ENCODE data around the gene ACSF3. TPM values are rescaled to one million over a fixed set of nuclear protein-coding genes. Genes with fewer than 3 reads are reported as not detected.
A peak's percentile ranks its signal among the peaks of the same experiment; 100 is the strongest.

Gene ACSF3
- total RNA-seq, 4 donors from 2014 or later, result 94.6 to 120 (median 108) TPM

DNA sequence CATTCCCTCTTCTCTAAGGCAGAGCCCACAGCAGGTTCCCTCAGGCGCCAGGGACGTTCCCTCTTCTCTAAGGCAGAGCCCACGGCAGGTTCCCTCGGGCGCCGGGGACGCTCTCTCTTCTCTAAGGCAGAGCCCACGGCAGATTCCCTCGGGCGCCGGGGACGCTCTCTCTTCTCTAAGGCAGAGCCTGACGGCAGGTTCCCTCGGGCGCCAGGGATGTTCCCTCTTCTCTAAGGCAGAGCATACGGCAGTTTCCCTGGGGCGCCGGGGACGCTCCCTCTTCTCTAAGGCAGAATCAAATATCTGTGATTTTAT, 24.3 kb downstream of the ACSF3 start:
- Histone ChIP-seq H3K4me1 (peaks cover 0 to 25% (median 11%) of the 10 kb centered on the region in 4 donors), H3K27me3 (no peaks in the 10 kb centered on the region), H3K36me3 (peaks cover 0 to 92% (median 0%) of the 10 kb centered on the region in 3 donors), H3K9me3 (no peaks in the 10 kb centered on the region), H3K27ac (no peak overlapping the region), H3K4me3 (no peak overlapping the region)
- TF ChIP-seq POLR2A (IDR thresholded peaks at IDR 0.05), result no peak
- TF ChIP-seq, protein P1, sequence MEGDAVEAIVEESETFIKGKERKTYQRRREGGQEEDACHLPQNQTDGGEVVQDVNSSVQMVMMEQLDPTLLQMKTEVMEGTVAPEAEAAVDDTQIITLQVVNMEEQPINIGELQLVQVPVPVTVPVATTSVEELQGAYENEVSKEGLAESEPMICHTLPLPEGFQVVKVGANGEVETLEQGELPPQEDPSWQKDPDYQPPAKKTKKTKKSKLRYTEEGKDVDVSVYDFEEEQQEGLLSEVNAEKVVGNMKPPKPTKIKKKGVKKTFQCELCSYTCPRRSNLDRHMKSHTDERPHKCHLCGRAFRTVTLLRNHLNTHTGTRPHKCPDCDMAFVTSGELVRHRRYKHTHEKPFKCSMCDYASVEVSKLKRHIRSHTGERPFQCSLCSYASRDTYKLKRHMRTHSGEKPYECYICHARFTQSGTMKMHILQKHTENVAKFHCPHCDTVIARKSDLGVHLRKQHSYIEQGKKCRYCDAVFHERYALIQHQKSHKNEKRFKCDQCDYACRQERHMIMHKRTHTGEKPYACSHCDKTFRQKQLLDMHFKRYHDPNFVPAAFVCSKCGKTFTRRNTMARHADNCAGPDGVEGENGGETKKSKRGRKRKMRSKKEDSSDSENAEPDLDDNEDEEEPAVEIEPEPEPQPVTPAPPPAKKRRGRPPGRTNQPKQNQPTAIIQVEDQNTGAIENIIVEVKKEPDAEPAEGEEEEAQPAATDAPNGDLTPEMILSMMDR (IDR thresholded peaks at IDR 0.05), result no peak
- DNase-seq, result peak in 2 of 3 donors; percentile 35 to 44

DNA sequence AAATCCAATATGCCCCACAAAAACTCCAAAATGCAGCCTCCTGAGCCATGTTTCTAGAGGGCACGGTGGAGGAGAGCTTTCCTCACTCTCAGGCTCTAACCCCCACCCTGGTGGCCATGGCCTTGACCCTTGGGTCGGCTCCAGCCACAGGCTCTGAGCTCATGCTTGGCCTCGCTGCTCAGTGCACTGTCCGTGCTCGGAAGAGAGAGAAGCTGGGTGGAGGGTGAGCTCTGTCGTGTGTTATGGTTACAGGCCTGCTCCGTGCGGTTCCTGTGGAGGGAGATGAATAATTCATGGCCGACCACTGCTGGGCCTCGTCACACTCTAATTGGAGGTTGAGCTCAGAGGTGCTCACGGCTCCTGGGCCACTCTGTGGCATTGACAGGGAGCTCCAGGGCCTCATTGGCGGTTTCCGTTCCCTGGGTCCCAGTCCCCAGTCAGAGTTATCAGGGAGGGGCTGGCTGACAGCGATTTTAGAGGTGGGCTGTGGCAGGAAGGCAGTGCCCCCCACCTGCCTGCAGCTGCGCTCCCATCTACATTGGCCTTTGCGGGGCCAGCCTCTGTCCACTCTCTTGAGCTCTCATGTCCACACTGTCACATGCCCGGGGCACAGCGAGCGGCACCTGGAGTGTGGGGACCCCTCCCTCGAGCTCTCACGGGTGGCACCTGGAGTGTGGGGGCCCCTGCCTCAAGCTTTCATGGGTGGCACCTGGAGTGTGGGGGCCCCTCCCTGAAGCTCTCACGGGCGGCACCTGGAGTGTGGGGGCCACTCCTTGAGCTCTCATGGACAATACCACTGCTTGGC, 24.9 kb downstream of the ACSF3 start:
- H3K36me3 ChIP-seq, result peaks cover 0 to 92% (median 0%) of the 10 kb centered on the region in 3 donors
- peaks cover 0 to 26% (median 12%) of the 10 kb centered on the region in 4 donors for H3K4me1 ChIP-seq
- TF ChIP-seq, protein P1 (IDR thresholded peaks at IDR 0.05), result no peak
- TF ChIP-seq POLR2A (IDR thresholded peaks at IDR 0.05), result no peak
- H3K27ac ChIP-seq, result no peak overlapping the region
- H3K27me3 ChIP-seq, result no peaks in the 10 kb centered on the region
- no peaks in the 10 kb centered on the region for H3K9me3 ChIP-seq
- H3K4me3 ChIP-seq, result no peak overlapping the region
- peak in 2 of 3 donors; percentile 41 to 42 for DNase-seq

DNA sequence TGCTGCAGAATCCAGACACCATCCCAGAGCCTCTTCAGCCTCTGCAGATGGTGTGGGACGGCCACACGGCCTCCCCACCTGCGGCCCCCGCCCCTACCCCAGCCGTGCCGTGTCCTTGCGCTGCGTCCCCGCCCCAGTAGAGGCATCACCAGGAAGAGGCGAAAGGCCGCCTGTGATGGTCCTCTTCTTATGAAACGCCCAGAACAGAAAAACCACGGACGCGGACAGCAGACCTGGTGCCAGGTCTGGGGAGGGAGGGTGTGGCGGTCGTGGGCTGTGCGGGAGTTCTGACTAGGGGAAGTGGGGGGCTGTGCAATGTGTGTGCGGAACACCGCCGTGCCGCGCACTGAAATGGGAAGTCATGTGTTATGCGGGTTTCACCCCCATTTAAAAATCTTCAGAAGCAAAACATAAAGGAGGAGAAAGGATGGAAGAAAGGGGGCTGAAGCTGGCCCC, 25.5 kb downstream of the ACSF3 start:
- peaks cover 0 to 20% (median 10%) of the 10 kb centered on the region in 4 donors for H3K4me1 ChIP-seq
- H3K27ac ChIP-seq, result no peak overlapping the region
- H3K4me3 ChIP-seq, result no peak overlapping the region
- TF ChIP-seq, protein P1 (IDR thresholded peaks at IDR 0.05), result no peak
- no peak for TF ChIP-seq POLR2A (IDR thresholded peaks at IDR 0.05)
- H3K9me3 ChIP-seq, result no peaks in the 10 kb centered on the region
- peaks cover 0 to 92% (median 0%) of the 10 kb centered on the region in 3 donors for H3K36me3 ChIP-seq
- DNase-seq, result peak in 2 of 3 donors; percentile 45 to 48
- no peaks in the 10 kb centered on the region for H3K27me3 ChIP-seq

DNA sequence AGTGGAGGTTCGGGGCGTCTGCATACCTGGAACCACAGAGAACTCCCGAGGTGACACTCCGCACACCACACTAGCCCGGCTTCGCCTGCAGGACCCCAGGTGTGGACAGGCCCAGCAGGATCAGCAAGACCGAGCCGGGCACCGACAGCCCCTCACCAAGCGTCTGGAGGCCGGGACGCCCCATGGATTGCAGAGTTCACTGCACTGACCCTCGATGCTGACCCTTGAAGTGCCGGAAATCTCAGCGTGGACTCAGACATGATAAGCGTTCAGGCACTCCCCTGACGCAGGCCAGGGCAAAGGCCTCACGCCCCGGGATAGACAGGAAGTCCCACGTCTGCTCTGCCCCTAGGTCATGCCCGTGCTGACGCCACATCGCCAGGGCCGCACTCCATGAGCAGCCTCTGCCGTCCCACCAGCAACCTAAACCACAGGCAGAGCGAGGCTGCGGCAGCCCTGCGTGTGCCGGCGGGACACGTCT, 26.0 kb downstream of the ACSF3 start:
- peaks cover 0 to 87% (median 0%) of the 10 kb centered on the region in 3 donors for H3K36me3 ChIP-seq
- no peak for TF ChIP-seq POLR2A (IDR thresholded peaks at IDR 0.05)
- TF ChIP-seq, protein P1 (IDR thresholded peaks at IDR 0.05), result no peak

DNA sequence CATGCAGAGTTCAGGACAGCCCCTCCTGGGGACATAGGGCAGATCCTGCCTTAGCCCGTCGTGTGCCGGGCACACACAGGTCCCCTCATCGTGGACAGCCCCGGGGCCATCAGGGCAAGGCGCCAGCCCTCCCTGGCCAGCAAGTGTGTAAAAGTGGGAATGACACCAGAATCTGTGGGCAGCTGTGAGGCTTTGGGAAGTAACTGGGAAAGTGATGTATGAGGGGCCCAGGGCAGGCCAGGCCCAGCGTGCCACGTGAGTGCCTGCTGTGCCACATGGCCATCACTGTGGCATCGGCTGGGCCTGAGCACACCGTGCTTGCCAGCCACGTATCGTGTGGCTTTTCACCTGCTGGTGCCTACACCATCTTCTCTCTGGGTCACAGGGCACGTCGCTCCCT, 26.6 kb downstream of the ACSF3 start:
- no peaks in the 10 kb centered on the region for H3K9me3 ChIP-seq
- H3K27me3 ChIP-seq, result no peaks in the 10 kb centered on the region
- no peak for TF ChIP-seq POLR2A (IDR thresholded peaks at IDR 0.05)
- TF ChIP-seq, protein P1 (IDR thresholded peaks at IDR 0.05), result no peak
- H3K36me3 ChIP-seq, result peaks cover 0 to 81% (median 0%) of the 10 kb centered on the region in 3 donors
- H3K4me3 ChIP-seq, result no peak overlapping the region
- H3K27ac ChIP-seq, result no peak overlapping the region
- peaks cover 0 to 12% (median 2%) of the 10 kb centered on the region in 4 donors for H3K4me1 ChIP-seq
- no peak for DNase-seq

More for the DNA sequence above, 26.0 kb downstream of the ACSF3 start:
- H3K27ac ChIP-seq, result no peak overlapping the region
- no peaks in the 10 kb centered on the region for H3K27me3 ChIP-seq
- H3K4me3 ChIP-seq, result no peak overlapping the region
- DNase-seq, result peak in 1 of 3 donors; percentile 43
- peaks cover 0 to 15% (median 5%) of the 10 kb centered on the region in 4 donors for H3K4me1 ChIP-seq
- H3K9me3 ChIP-seq, result no peaks in the 10 kb centered on the region
